22Rv1 (cell line): Measurements from ENCODE around the gene IZUMO1.
"Not testable (repeated sequence)": the region's sequence is repeated elsewhere in the genome, so short reads cannot be mapped to it uniquely, and the experiment has no call there.

Experiments
- H3K27ac ChIP-seq: fragments of 450-650 bp; 2 replicates; pipeline ENCODE4 v1.5.1; 2017
- CTCF ChIP-seq: fragments of 450-650 bp; IDR thresholded peaks from 2 replicates; pipeline ENCODE4 v1.5.1; 2017; ENCODE audit warnings: mild to moderate bottlenecking
- ZFX ChIP-seq: fragments of 450-650 bp; IDR thresholded peaks from 2 replicates; pipeline ENCODE4 v1.6.1; 2017; ENCODE audit warnings: antibody characterized with exemption, borderline replicate concordance

Gene IZUMO1

GRCh38 chr19:48768994-48769713 lies 22.4 kb upstream of the IZUMO1 start:
- no peak overlapping the region for H3K27ac ChIP-seq
- TF ChIP-seq ZFX (no peak), CTCF (no peak)

- not testable (repeated sequence) for H3K27ac ChIP-seq
Measured at GRCh38 chr19:48768171-48768753, 21.6 kb upstream of the IZUMO1 start.

GRCh38 chr19:48765816-48766215 lies 19.1 kb upstream of the IZUMO1 start:
- not testable (repeated sequence) for H3K27ac ChIP-seq

- no peak overlapping the region for H3K27ac ChIP-seq
- no peak for TF ChIP-seq ZFX
- TF ChIP-seq CTCF, result no peak
Measured at GRCh38 chr19:48760504-48761205, 13.9 kb upstream of the IZUMO1 start.

- TF ChIP-seq CTCF (no peak), ZFX (no peak)
- no peak overlapping the region for H3K27ac ChIP-seq
Measured at GRCh38 chr19:48757741-48758144, 11.0 kb upstream of the IZUMO1 start.

GRCh38 chr19:48757089-48757675 lies 10.5 kb upstream of the IZUMO1 start:
- no peak overlapping the region for H3K27ac ChIP-seq
- TF ChIP-seq ZFX (no peak), CTCF (no peak)

- no peak for TF ChIP-seq ZFX
- TF ChIP-seq CTCF, result no peak
- H3K27ac ChIP-seq, result no peak overlapping the region
Measured at GRCh38 chr19:48756686-48757085, 10.0 kb upstream of the IZUMO1 start.

- no peak for TF ChIP-seq ZFX
- no peak for TF ChIP-seq CTCF
- H3K27ac ChIP-seq, result no peak overlapping the region
Measured at GRCh38 chr19:48756212-48756611, 9.5 kb upstream of the IZUMO1 start.
